Peyer's patch (tissue), 4 donors: ENCODE data around the gene CACHD1. TPM values are rescaled to one million over a fixed set of nuclear protein-coding genes. Genes with fewer than 3 reads are reported as not detected.

Source experiments
- DNase-seq, 3 donors: peaks; one replicate each; pipeline ENCODE4 v3.0.0-alpha.2; 2017 to 2019
- H3K27ac ChIP-seq, 4 donors: fragments of 200-600 bp; sonication (generic); one replicate each; pipeline ENCODE4 v1.5.1; 2016 to 2019
- H3K27me3 ChIP-seq, 2 donors: fragments of 200-600 bp; sonication (generic); one replicate each; pipeline ENCODE4 v1.5.1; 2019
- H3K36me3 ChIP-seq, 3 donors: fragments of 200-600 bp; sonication (generic); one replicate each; pipeline ENCODE4 v1.5.1; 2016 to 2019
- H3K4me1 ChIP-seq, 4 donors: fragments of 200-600 bp; sonication (generic); one replicate each; pipeline ENCODE4 v1.5.1; 2016 to 2019
- H3K4me3 ChIP-seq, 4 donors: fragments of 200-600 bp; sonication (generic); 1 replicate in 3 of 4; 2 replicates in 1 of 4; pipeline ENCODE4 v1.5.1; 2016 to 2019; ENCODE audit warnings: mild to moderate bottlenecking in 1 of 4
- H3K9me3 ChIP-seq, 4 donors: fragments of 200-600 bp; sonication (generic); one replicate each; pipeline ENCODE4 v1.5.1; 2016 to 2019; ENCODE audit warnings: mild to moderate bottlenecking in 1 of 4
- POLR2A ChIP-seq, 2 donors: fragments of 450-650 bp; IDR thresholded peaks; one replicate each; pipeline ENCODE4 v1.5.1; 2017; ENCODE audit warnings: antibody characterized with exemption in 2 of 2, mild to moderate bottlenecking in 2 of 2, moderate library complexity in 2 of 2
- total RNA-seq, 4 donors: library from RNA; depleted of rRNA; stranded (reverse); fragments of >200 nt; gene quantifications; one replicate each; pipeline ENCODE4 v1.1.0, GENCODE V29; 2016
- TF ChIP-seq, protein P1 (sequence below), 6 experiments: fragments of 450-650 bp in 4 of 6; fragments of 200-600 bp in 2 of 6; sonication (generic) in 1 of 6; IDR thresholded peaks; one replicate each; pipeline ENCODE4 v1.5.1; 2017 to 2019; ENCODE audit warnings: antibody characterized with exemption in 6 of 6, mild to moderate bottlenecking in 3 of 6, moderate library complexity in 1 of 6

CACHD1 gene
- total RNA-seq, 4 donors from 2014 or later: 3.3 to 10.7 (median 6.3) TPM

DNA sequence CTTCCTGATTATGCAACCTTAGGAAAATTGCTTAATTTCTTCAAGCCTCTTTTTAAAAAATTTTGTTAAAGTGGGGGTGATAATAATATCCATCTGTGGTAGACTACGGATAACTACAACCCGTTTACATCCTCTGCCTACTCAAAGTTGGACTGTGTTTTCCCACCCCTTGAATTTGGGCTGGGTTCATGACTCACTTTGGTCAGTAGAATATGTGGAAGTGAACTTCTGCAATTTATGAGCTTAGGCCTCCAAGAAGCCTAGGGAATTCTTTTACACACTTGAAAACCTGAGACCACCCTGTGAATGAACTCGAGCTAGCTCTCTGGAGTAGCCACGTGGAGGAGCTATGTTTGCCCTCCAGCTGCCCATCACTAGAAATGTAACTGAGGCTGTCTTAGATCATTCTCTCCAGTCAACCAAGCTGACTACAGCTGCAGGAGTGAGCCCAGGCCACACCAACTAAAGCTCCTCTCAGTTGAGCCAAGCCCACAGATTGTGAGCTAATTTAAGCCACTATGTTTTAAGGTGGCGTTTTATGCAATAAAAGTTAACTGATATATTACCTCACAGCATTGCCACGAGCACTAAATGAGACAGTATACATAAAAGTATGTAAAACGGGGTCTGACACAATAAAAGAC, 29.6 kb upstream of the CACHD1 start:
- H3K27me3 ChIP-seq: no peaks in the 10 kb centered on the region
- H3K4me3 ChIP-seq: no peak overlapping the region
- TF ChIP-seq, protein P1, sequence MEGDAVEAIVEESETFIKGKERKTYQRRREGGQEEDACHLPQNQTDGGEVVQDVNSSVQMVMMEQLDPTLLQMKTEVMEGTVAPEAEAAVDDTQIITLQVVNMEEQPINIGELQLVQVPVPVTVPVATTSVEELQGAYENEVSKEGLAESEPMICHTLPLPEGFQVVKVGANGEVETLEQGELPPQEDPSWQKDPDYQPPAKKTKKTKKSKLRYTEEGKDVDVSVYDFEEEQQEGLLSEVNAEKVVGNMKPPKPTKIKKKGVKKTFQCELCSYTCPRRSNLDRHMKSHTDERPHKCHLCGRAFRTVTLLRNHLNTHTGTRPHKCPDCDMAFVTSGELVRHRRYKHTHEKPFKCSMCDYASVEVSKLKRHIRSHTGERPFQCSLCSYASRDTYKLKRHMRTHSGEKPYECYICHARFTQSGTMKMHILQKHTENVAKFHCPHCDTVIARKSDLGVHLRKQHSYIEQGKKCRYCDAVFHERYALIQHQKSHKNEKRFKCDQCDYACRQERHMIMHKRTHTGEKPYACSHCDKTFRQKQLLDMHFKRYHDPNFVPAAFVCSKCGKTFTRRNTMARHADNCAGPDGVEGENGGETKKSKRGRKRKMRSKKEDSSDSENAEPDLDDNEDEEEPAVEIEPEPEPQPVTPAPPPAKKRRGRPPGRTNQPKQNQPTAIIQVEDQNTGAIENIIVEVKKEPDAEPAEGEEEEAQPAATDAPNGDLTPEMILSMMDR (IDR thresholded peaks at IDR 0.05): no peak
- TF ChIP-seq POLR2A (IDR thresholded peaks at IDR 0.05): no peak
- H3K36me3 ChIP-seq: no peaks in the 10 kb centered on the region
- no peak for DNase-seq
- no peaks in the 10 kb centered on the region for H3K9me3 ChIP-seq
- no peaks in the 10 kb centered on the region for H3K4me1 ChIP-seq
- no peak overlapping the region for H3K27ac ChIP-seq

DNA sequence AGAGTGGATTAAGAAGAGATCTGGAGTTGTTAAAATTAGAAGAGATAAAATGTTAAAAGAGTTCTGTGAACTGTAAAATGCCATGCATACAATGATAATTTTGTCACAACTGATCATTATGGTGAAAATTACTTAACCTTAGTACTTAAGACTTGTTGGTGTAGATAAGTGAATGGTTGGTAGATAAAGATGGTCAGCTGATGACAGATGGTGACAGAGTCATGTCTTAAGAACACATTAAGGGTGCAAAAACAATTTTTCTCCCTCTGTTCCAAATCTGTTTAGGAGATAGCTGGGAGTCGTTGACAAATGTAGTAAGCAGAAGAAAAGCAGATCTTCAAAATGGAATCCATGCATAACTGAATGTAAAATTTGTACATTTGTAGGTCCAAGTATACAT, 18.5 kb upstream of the CACHD1 start:
- H3K9me3 ChIP-seq: no peaks in the 10 kb centered on the region
- H3K36me3 ChIP-seq: no peaks in the 10 kb centered on the region
- no peak for TF ChIP-seq POLR2A (IDR thresholded peaks at IDR 0.05)
- TF ChIP-seq, protein P1 (IDR thresholded peaks at IDR 0.05): no peak
- DNase-seq: no peak
- no peak overlapping the region for H3K27ac ChIP-seq
- no peak overlapping the region for H3K4me3 ChIP-seq
- H3K4me1 ChIP-seq: no peaks in the 10 kb centered on the region
- no peaks in the 10 kb centered on the region for H3K27me3 ChIP-seq

DNA sequence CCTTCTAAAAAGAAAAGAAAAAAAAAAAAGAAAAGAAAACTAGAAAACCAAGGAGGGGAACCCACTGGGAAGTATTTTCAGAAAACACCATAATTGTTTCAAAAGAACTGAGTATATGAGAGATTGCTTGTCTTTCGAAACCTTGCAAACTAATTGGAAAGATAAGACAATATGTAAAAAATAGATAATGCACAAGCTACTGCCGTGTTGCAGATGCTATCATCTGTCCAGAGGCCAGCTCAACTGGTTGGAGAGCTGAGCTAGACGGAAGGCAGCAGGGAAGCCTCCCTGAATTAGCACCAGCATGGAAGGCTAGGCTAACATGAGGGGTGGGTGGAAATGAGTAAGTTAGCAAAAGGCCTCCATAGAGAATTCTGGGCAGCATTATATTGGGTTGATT, 16.2 kb upstream of the CACHD1 start:
- Histone ChIP-seq H3K4me1 (no peaks in the 10 kb centered on the region), H3K27me3 (no peaks in the 10 kb centered on the region), H3K36me3 (no peaks in the 10 kb centered on the region), H3K9me3 (no peaks in the 10 kb centered on the region), H3K27ac (no peak overlapping the region), H3K4me3 (no peak overlapping the region)
- no peak for DNase-seq
- TF ChIP-seq, protein P1 (IDR thresholded peaks at IDR 0.05): no peak
- TF ChIP-seq POLR2A (IDR thresholded peaks at IDR 0.05): no peak

DNA sequence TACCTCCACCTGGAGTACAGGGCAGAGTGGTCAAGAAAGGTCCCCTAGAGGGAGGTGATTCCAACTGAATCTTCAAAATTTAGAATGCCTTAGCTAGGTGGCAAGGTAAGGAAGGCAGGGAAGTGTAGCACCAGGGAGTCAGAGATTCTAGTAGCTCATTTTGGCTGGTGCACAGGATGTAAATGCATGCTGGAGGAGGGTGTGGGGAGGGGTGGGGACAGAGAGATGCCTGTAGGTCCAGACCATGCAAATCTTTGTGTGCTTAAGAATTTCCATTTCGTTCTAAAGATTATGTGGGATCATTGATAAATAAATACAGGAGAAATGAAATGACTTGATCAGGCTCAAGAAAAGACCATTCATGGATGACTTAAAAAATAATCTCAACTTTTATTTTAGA, 11.0 kb upstream of the CACHD1 start:
- H3K9me3 ChIP-seq: no peaks in the 10 kb centered on the region
- TF ChIP-seq, protein P1 (IDR thresholded peaks at IDR 0.05): no peak
- no peak for TF ChIP-seq POLR2A (IDR thresholded peaks at IDR 0.05)
- DNase-seq: no peak

DNA sequence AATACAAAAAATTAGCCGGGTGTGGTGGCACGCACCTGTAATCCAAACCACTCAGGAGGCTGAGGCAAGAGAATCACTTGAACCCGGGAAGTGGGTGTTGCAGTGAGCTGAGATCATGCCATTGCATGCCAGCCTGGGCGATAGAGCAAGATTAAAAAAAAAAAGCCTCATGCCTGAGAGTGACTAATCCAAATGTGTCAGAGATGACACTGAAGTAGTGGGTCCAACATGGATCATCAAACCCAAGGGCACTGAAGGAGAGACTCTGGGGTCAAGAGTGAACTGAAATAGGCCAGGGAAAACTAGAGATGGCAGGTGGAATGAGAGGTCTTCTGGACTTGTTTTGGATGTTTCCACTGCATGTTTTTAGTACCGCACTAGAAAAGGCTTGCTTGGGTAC, 10.2 kb upstream of the CACHD1 start:
- Histone ChIP-seq H3K4me3 (no peak overlapping the region), H3K36me3 (no peaks in the 10 kb centered on the region), H3K27me3 (no peaks in the 10 kb centered on the region), H3K9me3 (no peaks in the 10 kb centered on the region), H3K4me1 (no peaks in the 10 kb centered on the region), H3K27ac (no peak overlapping the region)
- DNase-seq: no peak
- TF ChIP-seq, protein P1 (IDR thresholded peaks at IDR 0.05): no peak
- TF ChIP-seq POLR2A (IDR thresholded peaks at IDR 0.05): no peak

More for the DNA sequence above, 11.0 kb upstream of the CACHD1 start:
- Histone ChIP-seq H3K27me3 (no peaks in the 10 kb centered on the region), H3K4me1 (no peaks in the 10 kb centered on the region), H3K4me3 (no peak overlapping the region), H3K27ac (no peak overlapping the region), H3K36me3 (no peaks in the 10 kb centered on the region)

DNA sequence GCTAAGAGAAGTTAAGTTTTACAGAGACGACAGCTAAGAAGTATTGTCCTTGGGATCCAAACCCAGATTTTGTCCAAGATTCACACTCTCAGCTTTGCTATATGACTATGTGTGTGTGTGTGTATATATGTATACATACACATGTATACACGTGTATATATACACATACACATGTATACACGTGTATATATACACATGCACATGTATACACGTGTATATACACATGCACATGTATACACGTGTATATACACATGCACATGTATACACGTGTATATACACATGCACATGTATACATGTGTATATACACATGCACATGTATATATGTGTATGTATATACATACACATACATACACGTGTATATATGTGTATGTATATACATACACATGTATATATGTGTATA, 3.9 kb upstream of the CACHD1 start:
- no peak overlapping the region for H3K27ac ChIP-seq
- H3K4me1 ChIP-seq: peaks cover 0 to 7% (median 5%) of the 10 kb centered on the region in 4 donors
- H3K4me3 ChIP-seq: no peak overlapping the region
- H3K36me3 ChIP-seq: no peaks in the 10 kb centered on the region
- H3K9me3 ChIP-seq: no peaks in the 10 kb centered on the region
- no peak for DNase-seq
- peaks cover 0 to 7% of the 10 kb centered on the region in 2 donors for H3K27me3 ChIP-seq
- no peak for TF ChIP-seq POLR2A (IDR thresholded peaks at IDR 0.05)
- TF ChIP-seq, protein P1 (IDR thresholded peaks at IDR 0.05): no peak
